ENCODE measurements around the gene PLA2G3.
A peak's percentile ranks its signal among the peaks of the same experiment; 100 is the strongest.
"Not testable (repeated sequence)": the region's sequence is repeated elsewhere in the genome, so short reads cannot be mapped to it uniquely, and the experiment has no call there.

The PLA2G3 gene, protein sequence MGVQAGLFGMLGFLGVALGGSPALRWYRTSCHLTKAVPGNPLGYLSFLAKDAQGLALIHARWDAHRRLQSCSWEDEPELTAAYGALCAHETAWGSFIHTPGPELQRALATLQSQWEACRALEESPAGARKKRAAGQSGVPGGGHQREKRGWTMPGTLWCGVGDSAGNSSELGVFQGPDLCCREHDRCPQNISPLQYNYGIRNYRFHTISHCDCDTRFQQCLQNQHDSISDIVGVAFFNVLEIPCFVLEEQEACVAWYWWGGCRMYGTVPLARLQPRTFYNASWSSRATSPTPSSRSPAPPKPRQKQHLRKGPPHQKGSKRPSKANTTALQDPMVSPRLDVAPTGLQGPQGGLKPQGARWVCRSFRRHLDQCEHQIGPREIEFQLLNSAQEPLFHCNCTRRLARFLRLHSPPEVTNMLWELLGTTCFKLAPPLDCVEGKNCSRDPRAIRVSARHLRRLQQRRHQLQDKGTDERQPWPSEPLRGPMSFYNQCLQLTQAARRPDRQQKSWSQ

DNA sequence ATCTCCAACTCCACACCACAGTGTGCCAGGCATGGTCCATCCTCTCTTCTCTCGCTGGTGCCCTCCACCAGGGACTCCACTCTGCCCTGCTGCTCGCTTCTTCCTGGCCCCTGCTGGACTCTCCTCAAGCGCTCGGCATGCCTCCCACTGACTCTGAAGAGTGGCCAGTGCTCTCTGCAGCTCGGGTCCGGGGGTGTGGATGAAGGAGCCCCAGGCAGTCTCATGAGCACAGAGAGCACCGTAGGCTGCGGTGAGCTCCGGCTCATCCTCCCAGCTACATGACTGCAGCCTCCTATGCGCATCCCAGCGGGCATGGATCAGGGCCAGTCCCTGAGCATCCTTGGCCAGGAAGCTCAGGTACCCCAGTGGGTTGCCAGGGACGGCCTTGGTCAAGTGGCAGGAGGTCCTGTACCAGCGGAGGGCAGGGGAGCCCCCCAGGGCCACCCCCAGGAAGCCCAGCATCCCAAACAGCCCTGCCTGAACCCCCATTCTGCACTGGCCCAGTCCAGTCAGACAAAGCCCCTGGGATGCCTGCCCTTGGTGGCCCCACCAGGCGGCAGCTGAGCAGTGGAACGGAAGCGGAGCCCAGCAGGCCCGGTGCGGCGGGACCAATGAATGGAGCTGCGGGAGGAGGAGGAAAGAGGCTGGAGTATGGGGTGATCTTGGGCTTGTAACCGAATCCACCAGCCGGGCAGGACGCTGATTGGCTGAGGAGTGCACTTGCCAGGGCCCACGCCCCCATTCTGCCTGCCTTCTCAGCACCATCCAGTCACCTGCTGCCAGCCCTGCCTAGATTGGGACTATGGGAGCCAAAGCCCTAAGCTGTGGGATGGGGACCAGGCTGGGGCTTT lies at the start of gene PLA2G3:
Gene PLA2G3 (minus strand): TSS at position 643 of the 851 bp plus-strand sequence. CDS start 154 bp downstream, at position 489.
- peak; percentile 86 for DNase-seq

DNA sequence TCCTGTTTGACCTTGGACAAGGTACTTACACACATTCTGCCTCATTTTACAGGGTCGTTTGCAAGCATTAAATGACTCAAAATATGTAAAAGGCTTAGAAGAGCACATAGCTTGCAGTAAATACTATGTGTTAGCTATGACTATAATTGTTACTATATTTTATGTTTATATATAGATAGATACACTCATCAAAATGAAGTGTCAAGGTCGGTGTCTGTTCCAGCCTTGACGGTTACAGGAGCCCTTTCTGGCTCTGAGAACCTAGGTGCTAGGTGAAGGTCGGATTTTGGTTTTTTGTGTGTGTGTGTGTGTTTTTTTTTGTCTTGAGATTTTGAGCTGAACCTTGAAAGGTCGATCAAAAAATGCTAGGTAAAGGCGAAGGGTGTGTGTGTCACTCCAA lies 47.3 kb upstream of the PLA2G3 start:
- DNase-seq, result no peak

DNA sequence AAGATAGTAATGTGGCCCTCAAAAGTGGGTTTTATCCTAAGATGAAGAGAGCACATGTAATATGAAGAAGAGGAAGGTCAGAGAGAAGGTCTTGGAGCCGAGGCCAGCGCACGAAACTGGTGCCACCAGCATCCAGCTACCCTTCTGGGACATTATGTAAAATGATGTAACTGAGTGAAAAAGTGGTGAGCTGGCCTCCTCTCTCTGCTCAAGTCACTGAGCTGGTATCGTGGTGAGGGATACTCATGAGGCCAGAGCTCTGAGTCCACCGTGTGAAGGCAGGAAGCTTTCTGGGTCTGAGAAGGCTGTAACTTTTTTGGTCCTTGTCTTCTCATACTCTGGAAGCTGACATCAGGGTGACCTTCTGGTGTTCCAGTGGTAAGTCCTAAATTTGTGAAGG lies 44.7 kb upstream of the PLA2G3 start:
- no peak for DNase-seq

DNA sequence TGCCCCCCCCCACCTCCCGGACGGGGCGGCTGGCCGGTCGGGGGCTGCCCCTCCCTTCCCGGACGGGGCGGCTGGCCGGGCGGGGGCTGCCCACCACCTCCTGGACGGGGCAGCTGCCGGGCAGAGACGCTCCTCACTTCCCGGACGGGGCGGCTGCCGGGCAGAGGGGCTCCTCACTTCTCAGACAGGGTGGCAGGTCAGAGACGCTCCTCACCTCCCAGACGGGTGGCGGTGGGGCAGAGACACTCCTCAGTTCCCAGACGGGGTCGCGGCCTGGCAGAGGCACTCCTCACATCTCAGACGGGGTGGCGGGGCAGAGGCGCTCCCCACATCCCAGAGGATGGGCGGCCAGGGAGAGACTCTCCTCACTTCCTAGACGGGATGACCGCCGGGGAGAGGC lies 43.7 kb upstream of the PLA2G3 start:
- DNase-seq, result no peak

- no peak for DNase-seq
These were observed 39.0 kb upstream of the PLA2G3 start for GRCh38 chr22:31179345-31179744.

DNA sequence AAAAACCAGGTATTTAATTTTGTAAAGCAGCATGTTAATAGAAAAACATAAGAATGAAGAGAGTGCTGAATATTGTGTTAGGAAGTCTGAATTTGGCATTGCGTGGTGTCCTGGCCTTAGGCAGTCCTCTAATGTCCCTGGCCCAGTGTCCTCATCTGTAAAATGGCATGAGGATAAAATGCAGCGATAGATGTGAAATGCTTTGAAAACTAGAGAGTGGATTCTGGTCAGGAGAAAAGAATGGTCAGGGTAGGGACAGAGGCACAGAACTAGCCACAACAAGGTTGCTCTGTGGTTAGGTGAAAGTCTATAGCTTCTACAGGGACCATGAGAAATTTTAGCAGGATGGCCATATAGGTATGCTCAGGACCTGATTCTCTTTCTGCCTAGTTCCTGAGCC lies 38.6 kb upstream of the PLA2G3 start:
- no peak for DNase-seq

DNA sequence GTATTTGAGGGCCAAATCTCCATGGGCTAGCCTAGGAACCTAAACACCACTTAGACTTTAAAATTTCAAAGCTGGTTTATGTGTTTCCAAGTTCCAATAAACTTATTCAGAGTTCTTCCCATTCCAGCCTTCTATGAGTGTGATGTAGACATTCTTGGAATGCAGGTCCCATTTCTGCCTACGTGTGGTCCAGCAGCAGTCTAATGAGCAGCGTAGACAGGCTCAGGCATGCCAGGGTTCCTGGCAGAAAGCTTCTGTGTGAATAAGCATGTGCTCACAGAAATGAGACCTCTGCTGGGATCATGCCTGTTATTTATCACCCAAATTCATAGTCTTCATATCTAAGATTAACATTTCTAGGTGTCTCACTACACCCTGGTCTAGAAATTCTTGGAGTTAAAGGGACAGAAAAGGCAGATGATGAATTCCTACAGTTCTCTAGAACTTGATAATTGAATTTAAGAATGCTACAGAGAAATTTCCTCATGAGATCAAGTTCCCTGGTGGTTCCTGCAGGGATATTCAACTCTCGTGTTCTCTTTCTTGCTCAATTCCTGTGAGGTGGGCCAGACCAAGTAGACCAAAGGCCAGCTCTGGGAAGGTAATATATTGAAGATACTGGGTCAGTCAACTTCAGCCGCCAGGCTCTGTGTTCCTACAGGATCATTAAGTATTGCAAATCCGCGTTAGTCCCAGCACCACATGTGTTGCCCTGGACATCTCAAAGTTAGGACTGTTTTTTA lies 37.3 kb upstream of the PLA2G3 start:
- DNase-seq, result no peak

GRCh38 chr22:31176923-31177322 lies 36.6 kb upstream of the PLA2G3 start:
- DNase-seq, result no peak

- no peak for DNase-seq
These were observed 33.3 kb upstream of the PLA2G3 start for GRCh38 chr22:31173386-31174145.

GRCh38 chr22:31171734-31172133 lies 31.4 kb upstream of the PLA2G3 start:
- DNase-seq, result not testable (repeated sequence)

DNA sequence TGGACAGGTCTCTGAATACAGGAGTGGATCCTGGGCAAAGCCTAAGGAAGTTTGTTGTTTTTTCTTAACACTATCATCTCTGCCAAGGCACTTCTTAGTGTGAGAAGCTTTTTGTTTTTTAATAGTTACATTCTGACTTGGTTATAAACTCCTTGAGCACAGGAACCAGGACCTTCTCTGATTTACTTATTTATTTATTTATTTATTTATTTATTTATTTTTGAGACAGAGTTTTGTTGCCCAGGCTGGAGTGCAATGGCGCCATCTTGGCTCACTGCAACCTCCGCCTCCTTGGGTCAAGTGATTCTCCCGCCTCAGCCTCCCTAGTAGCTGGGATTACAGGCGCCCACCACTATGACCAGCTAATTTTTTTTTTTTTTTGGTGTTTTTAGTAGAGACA lies 30.7 kb upstream of the PLA2G3 start:
- DNase-seq, result no peak

DNA sequence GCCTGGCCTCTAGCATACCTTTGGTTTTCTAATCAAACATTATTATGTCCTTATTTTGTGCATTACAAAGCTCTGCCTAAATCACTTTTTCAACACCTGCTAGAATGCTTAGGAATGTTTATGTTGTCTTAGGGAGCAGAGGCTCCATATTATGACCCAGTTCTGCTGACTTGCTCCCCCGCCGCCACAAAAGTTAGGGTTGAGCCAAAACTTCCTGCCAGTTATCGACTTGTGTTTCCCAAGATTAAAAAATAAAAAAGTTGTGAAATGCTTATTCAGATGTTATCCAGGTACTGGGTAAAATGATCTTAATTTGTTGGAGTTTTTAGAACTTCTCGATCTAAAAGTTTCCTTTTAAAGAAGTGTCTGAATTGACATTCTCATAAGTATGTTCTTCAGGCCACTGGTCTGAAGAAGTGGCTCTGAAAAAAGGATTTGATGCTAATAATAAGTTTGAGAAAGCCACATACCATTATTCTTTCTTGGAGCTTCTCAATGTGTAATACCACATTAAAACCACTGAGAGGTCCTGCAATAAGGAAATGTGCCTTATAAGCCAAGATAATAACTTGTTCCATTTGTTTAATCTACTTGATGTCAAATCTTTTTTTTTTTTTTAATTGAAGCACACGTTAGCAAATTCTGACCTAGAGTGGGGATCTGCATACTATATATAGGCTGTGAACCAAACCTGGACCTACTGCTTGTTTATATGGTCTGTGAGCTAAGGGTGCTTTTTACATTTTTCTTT lies 21.9 kb upstream of the PLA2G3 start:
- no peak for DNase-seq

DNA sequence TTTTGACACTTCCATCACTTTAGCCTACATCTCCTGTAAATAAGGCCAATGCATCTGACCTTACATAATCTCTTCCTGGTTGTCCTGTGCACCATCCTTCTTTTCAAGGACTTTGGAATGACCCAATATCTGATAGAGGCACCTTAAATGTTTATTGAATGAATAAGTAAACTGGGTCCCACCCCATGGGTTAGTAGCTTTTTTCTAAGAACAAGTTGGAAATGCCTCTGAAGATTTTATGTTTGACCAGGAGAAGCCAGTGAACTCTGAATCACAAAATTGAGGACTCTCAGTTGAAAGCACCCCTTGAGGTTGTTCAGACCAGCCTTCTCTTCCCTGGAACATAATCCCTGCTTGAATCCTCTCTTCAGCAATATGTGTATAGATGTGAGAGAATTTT lies 21.1 kb upstream of the PLA2G3 start:
- DNase-seq, result no peak

DNA sequence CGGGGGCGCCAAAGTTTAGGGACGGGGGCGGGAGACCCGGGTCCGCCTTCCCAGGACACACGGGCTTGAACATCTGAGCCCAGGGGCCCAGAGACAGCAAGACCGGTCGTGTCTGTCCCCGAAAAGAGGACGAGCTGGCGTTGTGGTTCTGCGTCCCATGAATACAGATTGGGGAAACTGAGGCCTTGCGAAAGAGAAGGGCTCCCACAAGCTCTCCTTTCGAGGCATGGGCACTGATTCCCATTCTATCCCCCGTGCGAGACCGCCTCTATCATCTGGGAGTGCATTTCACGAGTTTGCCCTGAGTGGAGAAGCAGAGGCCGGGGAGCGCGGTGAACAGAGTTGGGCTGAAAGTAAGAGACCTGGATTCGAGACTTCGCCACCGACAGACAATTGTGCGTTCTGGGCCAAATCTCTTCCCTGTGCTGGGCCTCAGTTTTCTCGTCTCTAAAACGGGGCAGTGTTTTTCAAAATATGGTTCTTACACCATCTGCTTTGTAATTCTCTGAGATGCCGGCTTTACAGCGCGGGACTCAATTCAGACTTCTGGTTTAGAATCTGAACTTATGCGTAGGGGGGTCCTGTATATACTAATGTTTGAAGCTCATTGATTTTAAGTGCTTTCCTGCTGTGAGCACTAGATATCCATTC lies 20.1 kb upstream of the PLA2G3 start:
- DNase-seq, result no peak

DNA sequence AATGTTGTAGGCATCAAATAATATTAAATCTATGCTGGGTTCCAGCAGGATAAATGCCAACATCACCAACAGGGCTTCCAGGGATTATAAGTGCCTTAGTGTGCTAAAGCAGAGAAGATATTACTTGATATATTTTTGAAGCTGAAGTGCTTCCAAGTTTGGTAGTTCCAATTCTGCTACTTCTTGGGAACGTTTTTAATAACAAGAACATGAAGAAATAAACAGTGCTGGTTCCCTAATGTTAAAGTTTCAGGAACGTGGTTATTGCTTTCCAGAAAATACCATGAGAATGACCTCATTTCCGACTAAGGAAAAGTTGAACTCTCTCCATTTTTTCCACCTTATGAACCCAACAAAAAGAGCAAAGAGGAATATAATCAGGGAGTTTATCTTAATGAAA lies 15.1 kb upstream of the PLA2G3 start:
- DNase-seq, result no peak

GRCh38 chr22:31154975-31155374 lies 14.7 kb upstream of the PLA2G3 start:
- no peak for DNase-seq

DNA sequence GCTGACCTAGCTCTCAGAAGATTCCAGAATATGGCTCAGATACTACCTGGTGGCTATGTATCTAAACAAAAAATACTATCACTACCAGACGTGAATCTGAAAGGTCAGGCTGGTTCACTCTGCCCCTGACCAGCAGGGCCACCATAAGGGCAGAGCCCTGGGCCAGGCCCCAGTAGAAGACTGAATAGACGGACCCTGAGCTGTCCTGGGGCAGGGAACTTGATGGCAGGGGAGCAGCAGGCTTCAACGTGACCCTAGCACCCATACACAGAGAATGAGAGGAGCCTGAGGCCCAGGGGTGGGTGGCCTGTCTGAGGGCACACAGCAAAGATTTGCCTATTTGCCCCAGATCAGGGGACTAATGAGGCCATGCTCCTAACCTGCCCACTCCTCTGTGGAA lies 13.0 kb upstream of the PLA2G3 start:
- no peak for DNase-seq

DNA sequence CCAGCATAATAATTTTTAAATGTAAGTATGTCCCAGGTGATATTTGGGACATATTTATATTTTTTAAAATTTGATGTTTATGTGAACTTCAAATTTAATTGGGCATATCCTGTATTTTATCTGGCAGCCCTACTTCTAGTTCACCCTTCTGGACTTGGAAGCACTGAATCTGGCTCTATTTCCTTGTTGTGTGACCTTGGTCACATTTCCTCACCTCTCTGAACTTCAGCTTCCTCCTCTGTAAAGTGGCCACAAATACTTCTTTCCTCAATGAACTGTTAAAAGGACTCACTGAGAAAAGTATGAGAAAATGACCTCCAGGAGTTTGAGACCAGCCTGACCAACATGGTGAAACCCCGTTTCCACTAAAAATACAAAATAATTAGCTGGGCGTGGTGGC lies 11.6 kb upstream of the PLA2G3 start:
- DNase-seq, result no peak

GRCh38 chr22:31150615-31151014 lies 10.3 kb upstream of the PLA2G3 start:
- no peak for DNase-seq

DNA sequence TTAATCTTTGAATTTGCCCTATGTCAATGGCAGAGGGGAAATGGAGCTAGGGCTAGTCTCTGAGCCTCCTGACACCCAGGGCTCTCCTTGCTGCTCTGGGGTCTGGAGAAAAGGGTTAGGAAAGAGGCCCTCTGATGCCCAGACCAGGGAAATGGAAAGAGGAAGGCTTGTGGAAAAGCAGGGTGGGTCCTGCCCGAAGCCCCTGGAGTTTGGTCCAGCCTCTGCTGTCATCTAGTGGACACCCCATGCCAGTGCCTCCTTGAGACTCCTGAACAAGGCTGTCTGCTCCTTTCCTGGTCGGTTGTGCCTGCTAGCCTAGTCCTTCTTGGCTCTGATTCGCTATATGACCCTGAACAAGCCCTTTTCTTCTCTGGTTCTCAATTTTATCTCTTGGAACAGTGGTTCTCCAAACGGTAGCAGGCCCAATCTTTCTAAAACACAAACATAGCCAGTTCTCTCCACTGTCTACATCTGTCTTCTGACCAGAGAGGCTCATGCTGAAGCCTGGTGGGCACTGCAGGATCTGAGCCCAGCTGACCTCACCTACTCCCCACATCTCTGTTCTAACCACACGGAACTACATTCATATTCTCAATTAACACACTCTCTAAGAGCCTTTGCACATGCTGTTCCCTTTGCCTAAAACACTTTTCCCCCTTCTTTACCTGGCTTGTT lies 8.8 kb upstream of the PLA2G3 start:
- peak; percentile 5 for DNase-seq

- DNase-seq, result no peak
These were observed 8.2 kb upstream of the PLA2G3 start for GRCh38 chr22:31148488-31148887.

All from NCI-H524 treated with DMSO at 0.1 percent for 48 hours (cell line).